Nephron progenitor cell (in vitro differentiated cells): Measurements from ENCODE around the gene CRY2.

Source experiments
- DNase-seq: peaks from one replicate; pipeline ENCODE4 v3.0.0; 2021
- H3K27ac Mint-ChIP-seq: 2 replicates; pipeline ENCODE4 v1.8.0; 2021; ENCODE audit warnings: mild to moderate bottlenecking, moderate library complexity, mixed read lengths
- H3K27me3 Mint-ChIP-seq: 2 replicates; pipeline ENCODE4 v1.8.0; 2021; ENCODE audit warnings: mild to moderate bottlenecking, low read depth, mixed read lengths; ENCODE audit not compliant: poor library complexity
- H3K36me3 Mint-ChIP-seq: 2 replicates; pipeline ENCODE4 v1.8.0; 2021; ENCODE audit warnings: low read depth, mixed read lengths
- H3K4me1 Mint-ChIP-seq: 2 replicates; pipeline ENCODE4 v1.8.0; 2021; ENCODE audit warnings: mixed read lengths
- H3K4me3 Mint-ChIP-seq: 2 replicates; pipeline ENCODE4 v1.8.0; 2021; ENCODE audit warnings: mild to moderate bottlenecking, moderate library complexity, mixed read lengths
- H3K9me3 Mint-ChIP-seq: 2 replicates; pipeline ENCODE4 v1.8.0; 2021; ENCODE audit warnings: mild to moderate bottlenecking, moderate library complexity, mixed read lengths
- CTCF ChIP-seq: fragments of 200-600 bp; sonication (generic); IDR thresholded peaks from 2 replicates; pipeline ENCODE4 v1.5.0; 2021; ENCODE audit warnings: antibody characterized with exemption

The CRY2 gene

GRCh38 chr11:45884596-45885185, 37.4 kb downstream of the CRY2 start:
- Mint-ChIP-seq H3K4me1 (peaks cover 12% of the 10 kb centered on the region), H3K27ac (no peak overlapping the region)

DNA sequence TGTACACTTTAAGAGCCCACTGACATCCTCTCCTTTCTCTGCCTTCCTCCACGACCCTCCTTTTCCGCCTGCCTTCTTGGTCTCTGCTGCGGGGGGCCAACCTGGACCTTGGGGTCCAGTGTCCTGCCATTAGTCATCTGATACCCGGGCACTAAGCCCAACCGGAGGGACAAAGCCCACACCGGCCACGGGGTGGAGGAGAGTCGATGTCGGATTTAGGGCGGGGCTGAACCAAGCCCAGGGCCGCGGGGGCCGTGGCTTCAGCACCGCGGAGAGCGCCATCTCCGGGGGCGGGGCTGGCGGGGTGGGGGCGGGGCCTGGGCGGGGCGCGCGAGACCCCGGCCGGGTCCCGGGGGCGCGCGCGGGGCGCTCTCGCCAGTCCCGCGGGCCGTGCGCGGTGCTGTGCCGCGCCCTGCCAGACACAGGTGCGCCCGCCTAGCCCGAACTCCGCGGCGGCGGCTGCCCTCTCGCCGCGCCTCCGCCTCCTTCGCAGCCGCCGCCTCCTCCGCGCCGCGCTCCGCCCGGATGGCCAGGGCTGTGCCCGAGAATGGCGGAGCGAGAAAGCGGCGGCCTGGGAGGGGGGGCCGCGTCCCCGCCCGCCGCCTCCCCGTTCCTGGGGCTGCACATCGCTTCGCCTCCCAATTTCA, 38.1 kb downstream of the CRY2 start, which contains the start of gene MAPK8IP1:
Gene MAPK8IP1 (plus strand): TSS at position 378 of the 647 bp plus-strand sequence. CDS start 170 bp downstream, at position 548.
- peak within 1 kb of the TSS; percentile 79 for H3K4me3 Mint-ChIP-seq
- H3K27ac Mint-ChIP-seq = no peak within 1 kb of the TSS
- TF ChIP-seq CTCF = no peak
- H3K36me3 Mint-ChIP-seq = peaks cover 3% of the 10 kb centered on the region
- no peaks in the 10 kb centered on the region for H3K9me3 Mint-ChIP-seq
- H3K27me3 Mint-ChIP-seq = peaks cover 54% of the 10 kb centered on the region
- DNase-seq = peak; percentile 82
- peaks cover 7% of the 10 kb centered on the region for H3K4me1 Mint-ChIP-seq

More at GRCh38 chr11:45884596-45885185, 37.4 kb downstream of the CRY2 start:
- Mint-ChIP-seq H3K9me3 (no peaks in the 10 kb centered on the region), H3K4me3 (peak overlapping the region; percentile 79), H3K27me3 (peaks cover 50% of the 10 kb centered on the region), H3K36me3 (peaks cover 10% of the 10 kb centered on the region)
- no peak for TF ChIP-seq CTCF
- no peak for DNase-seq

GRCh38 chr11:45885921-45886721, 38.8 kb downstream of the CRY2 start:
- Mint-ChIP-seq H3K27ac (no peak overlapping the region), H3K4me3 (peak overlapping the region; percentile 52), H3K4me1 (peaks cover 5% of the 10 kb centered on the region), H3K36me3 (no peaks in the 10 kb centered on the region), H3K9me3 (no peaks in the 10 kb centered on the region), H3K27me3 (peaks cover 61% of the 10 kb centered on the region)
- TF ChIP-seq CTCF = no peak
- DNase-seq = peak; percentile 29

DNA sequence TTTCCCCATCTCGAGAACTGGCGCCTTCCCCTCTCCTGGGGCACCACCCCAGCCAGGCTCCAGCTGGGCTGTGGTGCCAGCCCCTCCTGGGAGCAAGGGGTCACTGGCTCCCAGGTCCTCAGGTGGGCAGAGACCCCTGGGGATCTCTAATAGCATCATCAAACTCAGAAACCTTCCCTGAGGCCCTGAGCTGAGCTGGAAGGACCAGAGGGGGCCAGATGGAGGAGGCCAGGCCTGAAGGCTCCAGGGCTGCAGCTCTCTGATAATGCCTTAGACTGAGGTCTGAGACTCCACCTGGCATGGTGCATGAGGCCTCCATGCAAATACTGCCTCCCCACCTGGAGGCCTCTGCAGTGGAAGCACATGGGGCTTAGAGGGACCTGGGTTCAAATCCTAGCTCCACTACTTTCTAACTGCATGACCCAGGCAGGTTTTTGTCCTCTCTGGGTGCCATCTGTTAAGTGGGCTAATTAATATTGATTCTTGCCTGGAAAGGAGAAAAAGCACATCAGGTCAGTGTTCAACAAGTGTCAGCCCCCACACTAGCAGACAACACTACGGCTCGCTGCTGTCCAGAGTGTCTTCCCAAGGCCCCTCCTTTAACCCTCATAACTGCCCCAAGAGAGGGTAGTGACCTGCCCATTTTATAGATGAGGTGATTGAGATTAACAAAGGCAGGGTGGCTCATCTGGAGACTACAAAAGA, 39.7 kb downstream of the CRY2 start:
- H3K4me3 Mint-ChIP-seq = peak overlapping the region; percentile 52
- H3K36me3 Mint-ChIP-seq = no peaks in the 10 kb centered on the region
- H3K27me3 Mint-ChIP-seq = peaks cover 69% of the 10 kb centered on the region
- H3K4me1 Mint-ChIP-seq = peaks cover 5% of the 10 kb centered on the region
- TF ChIP-seq CTCF = no peak
- H3K9me3 Mint-ChIP-seq = no peaks in the 10 kb centered on the region
- DNase-seq = no peak
- no peak overlapping the region for H3K27ac Mint-ChIP-seq

GRCh38 chr11:45887587-45887986, 40.3 kb downstream of the CRY2 start:
- H3K27me3 Mint-ChIP-seq = peaks cover 69% of the 10 kb centered on the region
- no peak overlapping the region for H3K27ac Mint-ChIP-seq
- H3K9me3 Mint-ChIP-seq = no peaks in the 10 kb centered on the region
- peak overlapping the region; percentile 44 for H3K4me3 Mint-ChIP-seq
- TF ChIP-seq CTCF = no peak
- H3K36me3 Mint-ChIP-seq = no peaks in the 10 kb centered on the region
- no peak for DNase-seq
- peaks cover 5% of the 10 kb centered on the region for H3K4me1 Mint-ChIP-seq
